Measurements from ENCODE around the gene FAM117A.

- no peak for TF ChIP-seq SIN3A (IDR thresholded peaks at IDR 0.05; ENCODE audit: borderline replicate concordance, low read depth, low read length)
- TF ChIP-seq GATA2 (CRISPR knock-in tag; IDR thresholded peaks at IDR 0.05) = no peak
- no peak for TF ChIP-seq ZBTB33 (IDR thresholded peaks at IDR 0.05; ENCODE audit: borderline replicate concordance, low read depth)
- TF ChIP-seq CTCF (IDR thresholded peaks at IDR 0.05) = no peak
- no peak for TF ChIP-seq RFX5 (IDR thresholded peaks at IDR 0.05; ENCODE audit: low read length)
- TF ChIP-seq CHD2 (IDR thresholded peaks at IDR 0.05; ENCODE audit: low read length, partially characterized antibody) = no peak
- TF ChIP-seq MEF2A (IDR thresholded peaks at IDR 0.05; ENCODE audit: borderline replicate concordance, low read depth) = no peak
- TF ChIP-seq TAF1 (IDR thresholded peaks at IDR 0.05; ENCODE audit: borderline replicate concordance, low read depth, low read length) = no peak
Measured at GRCh38 chr17:49760296-49760695, 3.6 kb downstream of the FAM117A start.
